IMR-90 (cell line): ENCODE data around the gene ACTL6B. TPM values are rescaled to one million over a fixed set of nuclear protein-coding genes. Genes with fewer than 3 reads are reported as not detected.
"Not testable (repeated sequence)": the region's sequence is repeated elsewhere in the genome, so short reads cannot be mapped to it uniquely, and the experiment has no call there.

Source experiments
- ATAC-seq: fragments of 200-7000 bp; cut with Tn5 transposase; 2 replicates; pipeline ENCODE4 v1.9.1; 2020; ENCODE audit warnings: low read depth, mild to moderate bottlenecking, moderate library complexity
- BruUV-seq: library from RNA; stranded (reverse); fragments of 400-500 nt; replicated peaks from 2 replicates; lab custom pipeline; 2021; lab: Mats Ljungman, UMichigan
- CTCF ChIA-PET: fragments of 300-600 bp; formaldehyde crosslinking; extraction: SDS; loops from one replicate; lab custom pipeline; 2021; ENCODE audit warnings: antibody characterized with exemption; lab: Yijun Ruan, JAX
- POLR2A ChIA-PET: fragments of 300-600 bp; sonication (Branson Sonifier 250); formaldehyde crosslinking; loops from one replicate; lab custom pipeline; 2022; ENCODE audit warnings: antibody characterized with exemption; ENCODE audit not compliant: unreplicated experiment; lab: Charles Lee
- DNase-seq: peaks from one replicate; pipeline ENCODE4 v3.0.0; 2013
- H2AFZ ChIP-seq: replicated peaks from 2 replicates; pipeline ENCODE3; 2013; ENCODE audit warnings: low read length, mild to moderate bottlenecking; ENCODE audit not compliant: poor library complexity
- H2AK5ac ChIP-seq: 2 replicates; pipeline ENCODE4 v1.6.1; 2013; ENCODE audit warnings: low read depth, low read length, inconsistent platforms
- H2AK9ac ChIP-seq: replicated peaks from 2 replicates; pipeline ENCODE3; 2013; ENCODE audit warnings: mild to moderate bottlenecking, low read depth, low read length, moderate library complexity; ENCODE audit not compliant: poor library complexity
- H2BK120ac ChIP-seq: 2 replicates; pipeline ENCODE4 v1.6.1; 2013; ENCODE audit warnings: low read depth, low read length, inconsistent platforms
- H2BK15ac ChIP-seq: 3 replicates; pipeline ENCODE4 v1.6.1; 2013; ENCODE audit warnings: low read depth, low read length, inconsistent platforms
- H2BK20ac ChIP-seq: 2 replicates; pipeline ENCODE4 v1.6.1; 2013; ENCODE audit warnings: low read depth, mild to moderate bottlenecking, inconsistent platforms, low read length, moderate library complexity
- H2BK5ac ChIP-seq: 2 replicates; pipeline ENCODE4 v1.6.1; 2013; ENCODE audit warnings: mild to moderate bottlenecking, low read depth, low read length, inconsistent platforms; ENCODE audit not compliant: poor library complexity, severe bottlenecking
- H3K14ac ChIP-seq: replicated peaks from 2 replicates; pipeline ENCODE4 v1.6.1; 2013; ENCODE audit warnings: low read depth, low read length, inconsistent platforms
- H3K18ac ChIP-seq: 2 replicates; pipeline ENCODE4 v1.6.1; 2013; ENCODE audit warnings: low read depth, low read length, control low read depth
- H3K23ac ChIP-seq: 2 replicates; pipeline ENCODE4 v1.6.1; 2013; ENCODE audit warnings: low read depth, low read length, inconsistent platforms
- H3K27ac ChIP-seq: 2 replicates; pipeline ENCODE4 v1.5.1; 2013; ENCODE audit warnings: mild to moderate bottlenecking, control low read depth, low read length; ENCODE audit not compliant: insufficient read depth
- H3K27me3 ChIP-seq: 2 replicates; pipeline ENCODE4 v1.6.1; 2013; ENCODE audit warnings: low read length; ENCODE audit not compliant: control insufficient read depth, insufficient read depth
- H3K36me3 ChIP-seq: 2 replicates; pipeline ENCODE4 v1.6.1; 2013; ENCODE audit warnings: low read length, mixed read lengths; ENCODE audit not compliant: control insufficient read depth, insufficient read depth
- H3K4ac ChIP-seq: 2 replicates; pipeline ENCODE4 v1.6.1; 2013; ENCODE audit warnings: low read depth, low read length, inconsistent platforms
- H3K4me1 ChIP-seq: 2 replicates; pipeline ENCODE4 v1.6.1; 2013; ENCODE audit warnings: low read length, mixed read lengths; ENCODE audit not compliant: control insufficient read depth, insufficient read depth
- H3K4me2 ChIP-seq: 2 replicates; pipeline ENCODE4 v1.6.1; 2013; ENCODE audit warnings: low read depth, mild to moderate bottlenecking, control low read depth, low read length, moderate library complexity
- H3K4me3 ChIP-seq: 2 replicates; pipeline ENCODE4 v1.5.1; 2013; ENCODE audit warnings: low read depth, mild to moderate bottlenecking, control low read depth, low read length, moderate library complexity; ENCODE audit not compliant: insufficient read depth
- H3K56ac ChIP-seq: 2 replicates; pipeline ENCODE4 v1.6.1; 2013; ENCODE audit warnings: low read length, inconsistent platforms; ENCODE audit not compliant: insufficient read depth; ENCODE audit errors: extremely low read depth
- H3K79me1 ChIP-seq, 2 experiments: 2 replicates each; pipeline ENCODE4 v1.6.1; 2013; ENCODE audit warnings: low read length in 2 of 2, inconsistent platforms in 1 of 2, low read depth in 1 of 2
- H3K9ac ChIP-seq: 2 replicates; pipeline ENCODE4 v1.6.1; 2013; ENCODE audit warnings: low read depth, low read length, control low read depth
- H3K9me1 ChIP-seq: 2 replicates; pipeline ENCODE4 v1.6.1; 2013; ENCODE audit warnings: low read length, inconsistent platforms; ENCODE audit not compliant: insufficient read depth
- H3K9me3 ChIP-seq: 2 replicates; pipeline ENCODE4 v1.6.1; 2013; ENCODE audit warnings: low read length; ENCODE audit not compliant: control insufficient read depth, insufficient read depth
- H4K20me1 ChIP-seq: 2 replicates; pipeline ENCODE4 v1.6.1; 2013; ENCODE audit warnings: low read length, inconsistent platforms; ENCODE audit not compliant: insufficient read depth
- H4K5ac ChIP-seq: 2 replicates; pipeline ENCODE4 v1.6.1; 2013; ENCODE audit warnings: mild to moderate bottlenecking, low read depth, low read length, control low read depth
- H4K8ac ChIP-seq, 2 experiments: 2 replicates each; pipeline ENCODE4 v1.6.1; 2013; ENCODE audit warnings: low read depth in 2 of 2, low read length in 2 of 2, control low read depth in 1 of 2, inconsistent platforms in 1 of 2
- H4K91ac ChIP-seq: 2 replicates; pipeline ENCODE4 v1.6.1; 2013; ENCODE audit warnings: low read depth, low read length, inconsistent platforms; ENCODE audit not compliant: insufficient read depth
- CEBPB ChIP-seq: IDR thresholded peaks from 2 replicates; pipeline ENCODE4 v1.6.1; 2012; ENCODE audit warnings: low read depth, low read length, improper control_type of control experiment
- MAFK ChIP-seq: IDR thresholded peaks from 2 replicates; pipeline ENCODE4 v1.6.1; 2012; ENCODE audit warnings: low read depth, low read length, improper control_type of control experiment
- MAZ ChIP-seq: IDR thresholded peaks from 2 replicates; pipeline ENCODE4 v1.6.1; 2012; ENCODE audit warnings: low read depth, mild to moderate bottlenecking, low read length, improper control_type of control experiment, moderate library complexity, borderline replicate concordance
- POLR2A ChIP-seq: IDR thresholded peaks from 2 replicates; pipeline ENCODE4 v1.6.1; 2012; ENCODE audit warnings: mild to moderate bottlenecking, low read depth, low read length
- SMC3 ChIP-seq: fragments of 150-350 bp; IDR thresholded peaks from 2 replicates; pipeline ENCODE4 v1.6.1; 2016; ENCODE audit warnings: low read depth, mild to moderate bottlenecking, antibody characterized with exemption, low read length, moderate library complexity
- WGBS, 2 experiments: methylation state at CpG; one replicate each; pipeline versions ENCODE4 v1.1.5 to v1.1.7; 2013; ENCODE audit warnings: missing lambda C conversion rate in 2 of 2; ENCODE audit not compliant: insufficient read length in 1 of 2; ENCODE audit errors: extremely low coverage in 2 of 2; 5-methylcytosine and 5-hydroxymethylcytosine counted together
- dilution Hi-C: fragments of 300-500 bp; cut with HindIII; formaldehyde crosslinking; loops from one replicate; pipeline ENCODE4 v1.14.3; 2018; ENCODE audit warnings: low sequenced_read_pairs; ENCODE audit not compliant: unreplicated experiment
- in situ Hi-C: fragments of 300-500 bp; cut with MboI; formaldehyde crosslinking; loops from 3 replicates; pipeline ENCODE4 v1.14.3; 2019; ENCODE audit warnings: low sequenced_read_pairs, inconsistent platforms, mixed read lengths
- intact Hi-C: fragments of 100-400 bp; cut with micrococcal nuclease; formaldehyde crosslinking; loops from 2 replicates; pipeline ENCODE4 v1.10.0; 2022
- polyA plus RNA-seq, 3 experiments: library from polyadenylated mRNA; depleted of rRNA; stranded (reverse); fragments of >200 nt; gene quantifications; 2 replicates each; pipeline ENCODE4 v1.2.3, GENCODE V29; 2012; ENCODE audit warnings: low replicate concordance in 1 of 3
- total RNA-seq: library from RNA; depleted of rRNA; stranded (reverse); fragments of >200 nt; gene quantifications from 2 replicates; pipeline ENCODE4 v1.2.3, GENCODE V29; 2012

ACTL6B gene
- total and polyA plus RNA-seq, 2 of the 4 experiments (the other 2 are of a cell fraction): not detected

DNA sequence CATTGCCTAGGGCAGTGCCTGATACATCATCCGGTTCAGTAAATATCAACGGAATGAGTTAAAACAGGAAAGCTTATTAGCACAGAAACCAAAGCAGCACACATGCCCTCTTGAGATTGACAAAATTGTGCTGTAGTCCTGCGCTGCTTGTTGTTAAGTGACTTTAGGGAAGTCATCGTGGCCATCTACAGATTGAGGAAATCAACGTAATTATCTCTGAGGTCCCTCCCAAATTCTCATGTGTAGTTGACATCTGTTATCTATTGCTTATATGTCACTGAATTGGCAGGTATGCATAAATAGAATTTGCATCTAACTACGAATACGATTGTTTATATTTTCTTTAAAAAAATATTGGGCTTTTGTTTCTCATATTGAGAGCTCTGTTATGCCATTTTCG, 13.8 kb upstream of the ACTL6B start:
- Histone ChIP-seq H3K56ac (no peak overlapping the region), H4K20me1 (peaks cover 4% of the 10 kb centered on the region; the same call in 1 of the 2 replicates), H3K9ac (no peak overlapping the region), H3K79me1 (no peaks in the 10 kb centered on the region), H4K5ac (no peak overlapping the region), H2BK20ac (no peak overlapping the region), H3K23ac (no peak overlapping the region), H3K4ac (no peak overlapping the region), H3K4me1 (no peaks in the 10 kb centered on the region), H3K36me3 (no peaks in the 10 kb centered on the region), H3K27me3 (no peaks in the 10 kb centered on the region; the same call in 1 of the 2 replicates), H2BK120ac (no peak overlapping the region), H3K27ac (no peak overlapping the region), H3K9me1 (0 out of 2 replicates have a peak, but pooled peaks cover 2% of the 10 kb centered on the region), H4K91ac (no peak overlapping the region), H2AK9ac (no peak overlapping the region), H2BK15ac (no peak overlapping the region), H2AFZ (no peak overlapping the region), H3K9me3 (no peaks in the 10 kb centered on the region), H2AK5ac (no peak overlapping the region), H4K8ac (no peak overlapping the region), H3K14ac (no peak overlapping the region), H3K18ac (no peak overlapping the region), H2BK5ac (no peak overlapping the region), H3K4me3 (no peak overlapping the region), H3K4me2 (no peak overlapping the region)
- in situ Hi-C loops (loop anchor here (10.0 kb wide), 1 partner anchor 195 kb away; the partner anchor contains the start of gene TSC22D4), intact Hi-C loops (no loop called here), dilution Hi-C loops (no loop called here)
- no CpG with 5 or more reads among the region's 8 CpGs for WGBS, 2 experiments
- DNase-seq (no peak), ATAC-seq (no peak)
- BruUV-seq: no TSS peak
- ChIA-PET CTCF (no interaction called here), POLR2A (no interaction called here)
- TF ChIP-seq MAZ: no peak
- no peak for TF ChIP-seq POLR2A
- no peak for TF ChIP-seq CEBPB
- TF ChIP-seq MAFK: no peak
- TF ChIP-seq SMC3: no peak

- H3K14ac ChIP-seq, H3K9me3 ChIP-seq, H2AK5ac ChIP-seq, H3K23ac ChIP-seq, H2BK5ac ChIP-seq, POLR2A ChIA-PET, H3K4ac ChIP-seq, DNase-seq, H2BK120ac ChIP-seq, H4K8ac ChIP-seq, BruUV-seq, H3K27ac ChIP-seq, H3K79me1 ChIP-seq, H2BK15ac ChIP-seq, CTCF ChIA-PET, H3K56ac ChIP-seq, H3K4me3 ChIP-seq, H3K9ac ChIP-seq, H2AFZ ChIP-seq, H3K27me3 ChIP-seq, dilution Hi-C loops, H4K91ac ChIP-seq, H3K36me3 ChIP-seq, H2BK20ac ChIP-seq, H2AK9ac ChIP-seq, H3K4me2 ChIP-seq, H3K18ac ChIP-seq, ATAC-seq, H3K4me1 ChIP-seq, intact Hi-C loops, H3K9me1 ChIP-seq, H4K5ac ChIP-seq, H4K20me1 ChIP-seq: not testable (repeated sequence)
- in situ Hi-C loops: loop anchor here (5.0 kb wide), 1 partner anchor 102 kb away; no protein-coding TSS in a partner anchor
- 87% methylated on average over 3 of the region's 12 CpGs; no CpG with 5 or more reads in 1 of the 2 experiments for WGBS, 2 experiments
Measured at GRCh38 chr7:100669106-100669505, 12.9 kb upstream of the ACTL6B start.
